IPS-18c (cell line): Measurements from ENCODE around the gene CHCHD4.
"Not testable (repeated sequence)": the region's sequence is repeated elsewhere in the genome, so short reads cannot be mapped to it uniquely, and the experiment has no call there.

Source experiments
- H3K4me3 ChIP-seq: 2 replicates; pipeline ENCODE4 v1.7.0; 2013; ENCODE audit warnings: low read depth, mild to moderate bottlenecking, low read length, moderate library complexity; ENCODE audit not compliant: insufficient read depth
- H3K9me3 ChIP-seq: one replicate; pipeline ENCODE4 v1.6.1; 2013; ENCODE audit warnings: mild to moderate bottlenecking, low read length, moderate library complexity; ENCODE audit not compliant: control insufficient read depth, insufficient read depth

Gene CHCHD4

GRCh38 chr3:14117468-14118399 lies 6.9 kb downstream of the CHCHD4 start:
- Histone ChIP-seq H3K4me3 (no peak overlapping the region), H3K9me3 (no peaks in the 10 kb centered on the region)

- no peak overlapping the region for H3K4me3 ChIP-seq
- H3K9me3 ChIP-seq = no peaks in the 10 kb centered on the region
Measured at GRCh38 chr3:14113965-14114635, 10.6 kb downstream of the CHCHD4 start.

GRCh38 chr3:14110699-14111098 lies 14.0 kb downstream of the CHCHD4 start:
- no peak overlapping the region for H3K4me3 ChIP-seq
- H3K9me3 ChIP-seq = no peaks in the 10 kb centered on the region

GRCh38 chr3:14109821-14110220 lies 14.8 kb downstream of the CHCHD4 start:
- not testable (repeated sequence) for H3K9me3 ChIP-seq, H3K4me3 ChIP-seq

GRCh38 chr3:14097616-14098391 lies 26.9 kb downstream of the CHCHD4 start:
- Histone ChIP-seq H3K9me3 (no peaks in the 10 kb centered on the region), H3K4me3 (no peak overlapping the region)

GRCh38 chr3:14096742-14097141 lies 27.9 kb downstream of the CHCHD4 start:
- H3K4me3 ChIP-seq = no peak overlapping the region
- H3K9me3 ChIP-seq = no peaks in the 10 kb centered on the region

- Histone ChIP-seq H3K9me3 (peaks cover 2% of the 10 kb centered on the region), H3K4me3 (no peak overlapping the region)
Measured at GRCh38 chr3:14093831-14094230, 30.8 kb downstream of the CHCHD4 start.

GRCh38 chr3:14092464-14092863 lies 32.2 kb downstream of the CHCHD4 start:
- Histone ChIP-seq H3K4me3 (no peak overlapping the region), H3K9me3 (peaks cover 4% of the 10 kb centered on the region)

- H3K4me3 ChIP-seq, H3K9me3 ChIP-seq: not testable (repeated sequence)
Measured at GRCh38 chr3:14091959-14092358, 32.7 kb downstream of the CHCHD4 start.

GRCh38 chr3:14087461-14087860 lies 37.2 kb downstream of the CHCHD4 start:
- H3K4me3 ChIP-seq, H3K9me3 ChIP-seq: not testable (repeated sequence)

- peaks cover 3% of the 10 kb centered on the region for H3K9me3 ChIP-seq
- H3K4me3 ChIP-seq = no peak overlapping the region
Measured at GRCh38 chr3:14082108-14082657, 42.5 kb downstream of the CHCHD4 start.

GRCh38 chr3:14077310-14077709 lies 47.4 kb downstream of the CHCHD4 start:
- no peak overlapping the region for H3K4me3 ChIP-seq
- H3K9me3 ChIP-seq = peaks cover 3% of the 10 kb centered on the region

- H3K4me3 ChIP-seq, H3K9me3 ChIP-seq: not testable (repeated sequence)
Measured at GRCh38 chr3:14075233-14075632, 49.4 kb downstream of the CHCHD4 start.

- H3K9me3 ChIP-seq = no peaks in the 10 kb centered on the region
- no peak overlapping the region for H3K4me3 ChIP-seq
Measured at GRCh38 chr3:14064910-14065309, 59.8 kb downstream of the CHCHD4 start.

- no peaks in the 10 kb centered on the region for H3K9me3 ChIP-seq
- no peak overlapping the region for H3K4me3 ChIP-seq
Measured at GRCh38 chr3:14063152-14063551, 61.5 kb downstream of the CHCHD4 start.
